Forelimb muscle (tissue), 1 donor: Measurements from ENCODE around the gene PLXNA4. TPM values are rescaled to one million over a fixed set of nuclear protein-coding genes. Genes with fewer than 3 reads are reported as not detected.
"Not testable (repeated sequence)": the region's sequence is repeated elsewhere in the genome, so short reads cannot be mapped to it uniquely, and the experiment has no call there.

ENCODE experiments used
- DNase-seq: peaks from one replicate; pipeline ENCODE4 v3.0.0-alpha.2; 2013; ENCODE audit warnings: low read depth
- polyA plus RNA-seq: library from polyadenylated mRNA; unstranded; fragments of 120-200 nt; gene quantifications from one replicate; pipeline ENCODE4 v1.2.1, GENCODE V29; 2013; ENCODE audit not compliant: insufficient read length

PLXNA4 gene
- polyA plus RNA-seq, 1 donor: 4.9 TPM

GRCh38 chr7:132176719-132177118, 399.6 kb downstream of the PLXNA4 start:
- DNase-seq: no peak

- DNase-seq: no peak
Measured at GRCh38 chr7:132171130-132171576, 405.1 kb downstream of the PLXNA4 start.

GRCh38 chr7:132169730-132170129, 406.5 kb downstream of the PLXNA4 start:
- no peak for DNase-seq

- DNase-seq: no peak
Measured at GRCh38 chr7:132168239-132168638, 408.0 kb downstream of the PLXNA4 start.

GRCh38 chr7:132165695-132166094, 410.6 kb downstream of the PLXNA4 start:
- DNase-seq: not testable (repeated sequence)

GRCh38 chr7:132164558-132165125, 411.6 kb downstream of the PLXNA4 start:
- no peak for DNase-seq

- DNase-seq: peak; percentile 5
Measured at GRCh38 chr7:132162556-132163144, 413.6 kb downstream of the PLXNA4 start.

GRCh38 chr7:132161976-132162375, 414.3 kb downstream of the PLXNA4 start:
- no peak for DNase-seq

GRCh38 chr7:132161533-132161915, 414.7 kb downstream of the PLXNA4 start:
- no peak for DNase-seq

GRCh38 chr7:132160611-132161532, 415.4 kb downstream of the PLXNA4 start:
- no peak for DNase-seq

GRCh38 chr7:132158841-132159240, 417.4 kb downstream of the PLXNA4 start:
- DNase-seq: no peak

- DNase-seq: no peak
Measured at GRCh38 chr7:132158166-132158565, 418.1 kb downstream of the PLXNA4 start.

- DNase-seq: no peak
Measured at GRCh38 chr7:132155715-132156114, 420.6 kb downstream of the PLXNA4 start.

- DNase-seq: no peak
Measured at GRCh38 chr7:132154695-132155471, 421.4 kb downstream of the PLXNA4 start.

GRCh38 chr7:132154248-132154647, 422.0 kb downstream of the PLXNA4 start:
- DNase-seq: no peak

- no peak for DNase-seq
Measured at GRCh38 chr7:132152131-132152889, 424.0 kb downstream of the PLXNA4 start.

GRCh38 chr7:132150711-132151110, 425.6 kb downstream of the PLXNA4 start:
- no peak for DNase-seq

GRCh38 chr7:132149436-132150304, 426.6 kb downstream of the PLXNA4 start:
- no peak for DNase-seq

GRCh38 chr7:132148876-132149275, 427.4 kb downstream of the PLXNA4 start:
- DNase-seq: no peak

GRCh38 chr7:132145466-132145865, 430.8 kb downstream of the PLXNA4 start:
- no peak for DNase-seq
